CD4-positive, alpha-beta T cell treated with Interleukin-1 beta for 1 hour (primary cell): ENCODE data around the gene FAM124B.
"Not testable (repeated sequence)": the region's sequence is repeated elsewhere in the genome, so short reads cannot be mapped to it uniquely, and the experiment has no call there.

Experiments
- DNase-seq, 2 donors: peaks; one replicate each; pipeline ENCODE4 v3.0.0-alpha.2; 2020 to 2022

FAM124B gene

DNA sequence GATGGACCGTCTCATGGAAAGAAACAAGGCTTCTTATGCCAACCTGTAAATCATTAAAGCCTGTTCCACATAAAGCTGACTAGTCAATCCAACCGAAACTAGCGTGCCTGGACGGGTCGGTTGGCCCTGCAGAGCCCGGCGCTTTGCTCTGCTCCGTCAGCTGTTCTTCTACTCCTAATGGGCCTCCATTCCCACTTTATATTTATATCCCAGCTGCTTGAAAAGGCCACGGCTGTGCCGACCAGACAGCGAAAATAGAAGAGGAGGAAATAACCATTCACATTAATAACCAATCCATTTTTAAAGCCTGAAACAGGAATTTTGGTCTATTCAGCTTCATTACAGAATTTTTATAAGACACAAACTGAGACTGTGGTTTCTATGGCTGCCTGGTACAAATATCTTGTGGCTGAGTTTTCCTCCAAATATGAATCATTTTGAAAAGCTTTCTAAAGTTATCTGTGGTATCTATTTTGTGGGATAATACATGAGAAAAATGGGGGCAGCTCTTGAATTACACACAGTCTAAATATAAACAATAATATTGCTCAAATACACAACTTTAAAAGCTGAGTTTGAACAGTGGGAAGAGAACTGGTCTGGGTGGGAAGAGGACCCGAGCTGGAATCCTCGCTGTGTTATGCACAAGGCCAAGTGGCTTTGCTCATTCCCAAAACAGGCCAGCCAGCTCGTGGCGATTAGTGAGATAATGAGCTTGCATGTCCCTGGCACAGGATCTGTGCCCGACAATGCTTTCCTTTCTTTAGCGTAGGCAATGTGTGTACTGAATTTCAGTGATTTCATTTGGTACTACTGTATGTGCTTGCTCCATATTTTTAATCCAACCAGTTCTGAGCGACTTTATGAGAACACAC, 10.5 kb upstream of the FAM124B start:
- no peak for DNase-seq

DNA sequence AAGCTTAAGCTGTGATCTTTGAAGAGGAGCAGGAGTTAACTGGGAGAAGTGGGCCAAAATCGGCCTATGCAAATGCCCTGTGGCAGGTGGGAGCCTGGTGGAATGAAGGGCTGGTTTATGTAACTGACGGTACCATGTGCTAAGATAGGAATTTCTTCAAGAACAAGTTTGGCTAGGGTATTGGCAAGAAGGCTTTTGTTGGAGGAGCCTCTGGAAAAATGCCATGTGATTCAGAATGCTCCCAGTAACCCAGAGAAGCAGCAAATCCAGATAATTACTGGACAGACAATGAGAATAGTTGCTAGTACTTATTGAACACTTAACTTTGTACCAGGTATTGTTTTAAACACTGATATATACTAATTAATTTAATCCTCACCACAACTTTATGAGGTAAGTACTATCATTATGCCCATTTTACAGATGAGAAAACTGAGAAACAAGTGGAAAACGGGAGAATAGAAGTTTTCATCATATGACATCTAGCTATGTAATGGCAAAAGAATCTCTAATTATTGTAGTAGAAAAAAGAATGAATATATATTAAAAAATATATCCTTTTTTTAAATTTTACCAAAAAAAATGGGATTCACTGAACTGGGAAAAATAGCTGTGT, 9.1 kb upstream of the FAM124B start:
- DNase-seq = no peak

DNA sequence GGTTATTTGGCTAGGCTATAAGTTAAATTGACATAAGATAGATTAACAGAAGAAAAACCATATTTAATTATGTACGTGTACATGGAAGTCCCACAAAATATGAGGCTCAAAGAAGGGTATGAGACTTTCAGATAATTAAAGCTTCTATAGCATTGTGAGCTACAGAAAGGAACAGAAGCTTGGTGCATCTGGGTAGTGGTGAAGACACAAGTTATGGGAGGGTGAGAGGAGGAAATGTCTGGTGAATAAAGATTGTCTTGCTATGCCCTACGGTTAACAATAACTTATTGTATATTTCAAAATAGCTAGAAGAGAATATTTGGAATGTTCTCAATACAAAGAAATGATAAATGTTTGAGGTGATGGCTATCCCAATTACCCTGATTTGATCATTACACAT, 6.8 kb upstream of the FAM124B start:
- DNase-seq = no peak

DNA sequence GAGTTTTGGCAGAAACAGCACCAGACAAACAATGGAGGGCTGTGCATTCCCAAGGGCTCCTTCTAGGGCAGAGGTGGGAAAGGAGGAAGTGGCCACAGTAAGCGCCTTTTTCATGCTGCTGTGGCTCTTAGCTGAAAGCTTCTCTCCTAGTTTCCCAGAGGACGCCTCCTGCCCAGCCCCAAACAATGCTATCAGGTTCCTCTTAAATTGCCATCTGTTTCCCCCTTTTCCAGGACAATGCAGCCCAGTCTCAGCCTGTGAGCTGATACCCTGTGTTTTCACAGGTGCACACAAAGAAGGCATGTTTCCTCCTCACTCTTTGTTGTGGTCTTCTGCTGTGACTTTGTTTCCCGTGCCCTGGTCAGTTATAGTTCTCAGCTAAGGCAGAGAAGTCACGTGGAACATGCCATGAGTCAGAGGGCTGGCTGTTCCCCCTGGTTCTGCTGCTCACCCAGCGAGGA, 5.4 kb upstream of the FAM124B start:
- DNase-seq = no peak

DNA sequence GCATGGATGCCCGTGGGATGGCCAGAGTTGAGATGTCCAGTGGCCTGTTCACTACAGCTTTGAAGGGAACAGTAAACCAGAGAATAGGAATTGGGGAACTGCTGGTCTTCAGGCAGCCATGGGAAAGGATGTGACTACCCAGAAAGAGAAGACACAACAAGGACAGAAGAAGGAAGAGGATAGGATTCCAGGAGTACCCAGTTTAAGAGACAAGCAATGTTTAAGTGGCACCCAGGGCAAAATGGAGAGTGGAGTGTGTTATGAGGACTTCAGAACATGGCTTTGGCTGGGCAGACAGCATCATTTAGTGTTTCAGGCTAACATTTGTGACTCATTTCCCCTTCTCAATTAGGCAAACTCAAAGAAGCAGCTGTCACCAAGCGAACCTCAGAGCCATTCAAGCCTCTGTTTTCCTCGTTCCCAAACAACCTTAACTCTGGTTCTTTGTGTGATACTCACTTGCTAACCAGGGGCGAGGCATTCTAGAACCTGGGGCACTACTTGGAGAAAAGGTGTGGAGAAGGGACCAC, 4.0 kb upstream of the FAM124B start:
- no peak for DNase-seq

DNA sequence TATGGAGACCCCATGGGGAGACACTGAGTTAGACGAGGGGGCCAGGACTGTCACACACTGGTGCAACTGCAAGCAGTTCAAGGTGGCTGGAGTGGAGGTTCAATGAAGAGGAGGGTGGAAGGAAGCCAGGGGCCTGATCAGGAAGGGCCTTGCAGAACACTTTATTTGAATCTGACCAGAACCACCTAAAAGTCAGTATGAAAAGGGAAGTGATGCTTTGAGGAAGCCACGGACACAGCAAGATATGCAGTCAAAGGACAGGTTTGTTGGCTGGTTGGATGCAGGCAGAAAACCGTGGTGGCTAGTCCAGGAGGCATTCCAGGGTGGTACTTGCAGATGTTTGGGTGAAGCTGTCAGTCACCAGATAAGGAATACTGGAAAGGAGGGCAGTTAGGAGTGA, 3.5 kb upstream of the FAM124B start:
- peak in 1 of 2 donors; percentile 12 for DNase-seq

DNA sequence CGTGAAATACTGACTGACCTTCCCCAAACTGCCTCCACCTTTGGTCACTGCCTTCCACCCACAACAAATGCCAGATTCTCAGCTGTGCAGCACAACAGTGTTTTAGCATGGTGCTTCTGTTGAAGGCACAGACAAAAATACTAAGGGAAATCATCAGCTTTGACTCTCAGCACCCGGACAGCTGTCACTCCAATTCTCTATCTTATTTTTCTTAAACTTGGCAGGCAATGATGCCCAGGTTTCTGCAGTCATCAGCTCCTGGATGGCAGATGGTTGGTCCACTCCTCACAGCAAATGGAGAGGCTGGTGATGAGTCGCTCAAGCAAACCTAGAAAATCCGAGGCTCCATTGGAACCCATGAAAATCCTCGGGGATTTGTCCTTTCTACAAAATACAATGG, 2.9 kb upstream of the FAM124B start:
- no peak for DNase-seq

DNA sequence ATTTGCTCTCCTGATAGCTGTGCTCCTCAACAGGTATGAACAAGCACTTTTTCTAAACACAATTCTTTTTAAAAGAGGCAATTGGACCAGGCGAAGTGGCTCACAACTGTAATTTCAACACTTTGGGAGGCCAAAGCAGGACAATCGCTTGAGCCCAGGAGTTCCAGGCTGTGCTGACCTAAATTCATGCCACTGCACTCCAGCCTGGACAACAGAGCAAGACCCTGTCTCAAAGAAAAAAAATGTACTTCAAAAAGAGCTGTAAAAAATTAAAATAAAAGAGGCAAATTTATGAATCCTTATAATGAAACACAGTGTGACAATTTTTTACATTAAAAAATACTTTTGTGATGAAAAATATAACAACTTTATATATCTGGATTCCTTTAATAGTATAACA, 1.8 kb upstream of the FAM124B start:
- DNase-seq = no peak

DNA sequence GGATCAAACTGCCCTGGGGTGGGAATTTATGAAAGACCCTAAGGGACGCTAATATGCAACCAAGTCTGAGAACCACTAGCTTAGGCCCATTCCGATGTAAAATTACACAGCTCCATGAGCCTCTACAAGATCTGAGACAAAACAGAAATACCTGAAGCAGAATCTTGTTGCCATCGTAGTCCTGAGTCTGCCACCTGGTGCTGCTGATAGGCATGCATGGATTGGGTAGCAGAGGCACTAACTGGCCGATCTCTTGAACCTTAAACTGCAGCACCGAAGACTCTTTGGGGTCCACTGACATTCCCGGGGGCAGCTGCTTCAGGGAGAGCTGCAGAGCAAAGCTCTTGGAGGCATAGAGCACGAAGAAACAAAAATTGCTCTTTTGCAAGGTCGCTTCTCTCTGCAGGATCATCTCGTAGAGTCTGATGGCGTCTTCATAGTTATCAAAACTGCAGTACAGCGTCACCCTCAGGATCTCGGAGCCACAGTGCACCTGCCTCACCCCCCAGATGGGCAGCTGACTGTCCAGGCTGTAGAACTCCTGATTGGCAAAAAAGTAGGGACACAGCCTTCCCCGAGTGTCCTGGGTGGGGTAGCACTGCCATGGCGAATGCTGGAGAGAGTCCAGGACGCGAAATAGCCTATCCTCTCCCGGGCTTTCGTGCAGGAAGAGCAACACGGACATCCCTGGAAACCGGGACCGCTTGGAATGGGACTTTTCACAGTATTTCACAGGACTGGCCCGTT, 848 bp downstream of the FAM124B start:
- DNase-seq = peak in 1 of 2 donors; percentile 2

DNA sequence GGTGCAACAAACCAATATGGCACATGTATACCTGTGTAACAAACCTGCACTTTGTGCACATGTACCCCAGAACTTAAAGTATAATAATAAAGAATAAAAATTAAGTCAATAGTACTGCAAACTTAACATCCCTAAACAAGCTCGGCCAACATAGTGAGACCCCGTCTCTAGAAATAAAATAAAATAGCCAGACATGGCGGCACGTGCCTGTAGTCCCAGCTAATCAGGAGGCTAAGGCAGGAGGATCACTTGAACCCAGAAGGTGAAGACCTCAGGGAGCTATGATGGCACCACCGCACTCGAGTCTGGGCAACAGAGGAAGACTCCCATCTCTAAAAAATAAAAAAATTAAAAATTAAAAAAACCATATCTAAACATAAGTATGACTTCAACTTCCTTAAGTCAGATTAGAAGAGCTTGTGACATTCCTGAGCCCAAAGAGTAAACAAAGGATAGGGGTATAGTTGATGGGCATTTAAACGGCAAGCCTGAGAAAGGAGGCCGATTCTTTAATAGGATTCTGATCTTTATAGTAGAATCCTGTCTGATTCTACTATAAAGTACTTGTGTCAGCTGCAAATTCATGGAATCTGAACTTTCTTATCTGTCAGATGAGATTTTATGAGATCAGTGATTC, 1.6 kb downstream of the FAM124B start:
- DNase-seq = no peak

DNA sequence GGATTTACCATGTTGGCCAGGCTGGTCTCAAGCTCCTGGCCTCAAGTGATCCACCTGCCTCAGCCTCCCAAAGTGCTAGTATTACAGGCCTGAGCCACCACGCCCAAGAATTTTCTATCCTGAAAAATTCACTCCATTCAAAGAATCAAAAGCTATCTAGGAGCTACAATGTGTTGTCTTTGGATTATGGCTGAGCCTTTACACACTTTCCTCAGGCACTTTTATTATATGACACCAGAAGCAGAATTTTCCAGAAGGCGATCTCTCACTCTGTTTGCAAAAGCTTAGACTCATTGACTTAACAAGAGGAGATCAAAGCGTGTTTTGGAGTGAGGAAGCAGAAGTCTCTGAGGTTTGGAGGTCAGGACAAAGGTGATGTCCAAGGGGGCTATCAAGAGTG, 3.6 kb downstream of the FAM124B start:
- DNase-seq = no peak

DNA sequence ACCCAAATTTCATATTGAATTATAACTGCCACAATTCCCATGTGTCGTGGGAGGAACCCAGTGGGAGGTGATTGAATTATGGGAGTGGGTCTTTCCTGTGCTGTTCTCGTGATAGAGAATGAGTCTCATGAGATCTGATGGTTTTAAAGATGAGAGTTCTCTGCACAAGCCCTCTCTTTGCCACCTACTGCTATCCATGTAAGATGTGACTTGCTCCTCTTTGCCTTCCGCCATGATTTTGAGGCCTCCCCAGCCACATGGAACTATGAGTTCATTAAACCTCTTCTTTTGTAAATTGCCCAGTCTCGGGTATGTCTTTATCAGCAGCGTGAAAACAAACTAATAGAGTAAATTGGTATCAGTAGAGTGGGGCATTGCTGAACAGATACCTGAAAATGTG, 4.8 kb downstream of the FAM124B start:
- not testable (repeated sequence) for DNase-seq

DNA sequence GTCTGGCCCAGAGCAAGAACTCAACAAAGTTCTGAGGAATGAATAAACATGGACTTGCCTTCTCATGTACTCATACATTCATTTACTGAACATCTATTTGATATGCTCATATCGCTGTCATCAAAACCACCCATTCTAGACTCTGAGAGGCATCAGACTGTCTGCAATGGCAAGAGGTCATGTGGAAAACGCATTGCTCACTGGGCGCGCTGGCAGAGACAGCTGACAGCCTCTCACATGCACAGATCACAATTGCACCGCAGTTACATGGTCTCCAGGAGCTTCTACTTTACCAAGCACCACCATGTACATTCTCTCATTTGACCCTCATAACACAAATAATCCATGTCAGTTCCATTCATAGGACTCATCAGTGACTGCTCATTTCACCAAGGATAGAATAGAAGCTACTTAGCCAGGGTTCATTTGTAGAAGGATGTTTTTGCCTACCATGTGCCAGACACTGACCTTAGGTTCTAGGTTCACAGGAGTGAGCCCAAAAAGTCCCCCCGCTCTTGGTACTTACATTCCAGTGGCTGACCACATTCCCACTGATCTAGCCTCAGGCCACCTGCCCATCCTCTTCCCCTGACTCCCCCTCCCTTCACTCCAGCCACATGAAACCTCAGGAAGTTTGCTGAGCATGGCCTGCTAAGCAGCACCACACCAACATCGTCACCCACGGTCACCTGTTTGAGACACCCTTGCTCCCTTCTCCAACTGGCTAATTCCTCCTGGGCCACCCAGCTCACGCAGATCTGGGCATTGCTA, 6.1 kb downstream of the FAM124B start:
- no peak for DNase-seq

DNA sequence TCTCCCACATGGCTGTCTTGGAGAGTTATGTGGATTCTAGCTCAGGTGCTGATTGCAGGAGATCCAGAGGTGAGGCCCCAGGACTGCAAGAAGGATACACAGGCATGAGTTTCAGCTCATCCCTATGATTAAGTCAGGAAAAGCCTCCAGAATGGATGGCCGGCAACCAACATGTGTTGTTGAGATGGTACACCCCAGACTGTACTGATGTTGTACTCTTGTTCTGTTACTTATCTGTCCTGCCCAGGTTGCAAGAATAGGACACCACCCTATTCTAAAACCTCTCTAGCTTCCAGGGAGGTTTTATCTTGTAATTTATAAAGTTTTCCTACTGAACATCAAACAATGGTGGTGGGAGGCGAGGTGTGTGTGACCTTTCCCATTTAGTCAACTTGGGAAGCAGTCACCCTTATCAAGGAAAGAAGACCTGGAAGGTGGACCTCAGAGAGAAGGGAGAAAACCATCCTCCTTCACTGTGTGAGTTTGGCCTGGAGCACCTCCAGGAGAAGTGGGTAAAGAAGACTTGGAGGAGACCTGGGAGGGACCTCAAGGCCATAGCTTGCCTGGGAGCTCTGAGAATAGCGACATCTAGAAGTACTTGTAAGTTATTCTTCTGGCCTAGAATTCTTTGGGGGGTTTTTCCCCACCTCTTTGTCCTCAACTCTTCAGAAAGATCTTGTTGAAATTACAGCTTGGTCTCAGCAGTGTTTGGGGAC, 8.6 kb downstream of the FAM124B start:
- no peak for DNase-seq

DNA sequence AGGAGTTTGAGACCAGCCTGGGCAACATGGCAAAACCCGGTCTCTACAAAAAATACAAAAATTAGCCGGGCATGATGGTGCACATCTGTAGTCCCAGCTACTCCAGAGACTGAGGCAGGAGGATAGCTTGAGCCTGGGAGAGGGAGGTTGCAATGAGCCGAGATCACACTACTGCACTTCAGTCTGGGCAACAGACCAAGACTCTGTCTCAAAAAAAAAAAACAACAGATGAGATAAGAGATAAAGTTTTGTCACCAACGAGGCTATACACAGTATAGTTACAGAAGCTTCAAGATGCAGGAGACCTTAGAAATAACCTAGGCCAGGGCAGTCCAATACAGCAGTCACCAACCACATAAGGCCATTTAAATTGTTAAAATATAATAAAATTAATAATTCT, 9.4 kb downstream of the FAM124B start:
- no peak for DNase-seq

DNA sequence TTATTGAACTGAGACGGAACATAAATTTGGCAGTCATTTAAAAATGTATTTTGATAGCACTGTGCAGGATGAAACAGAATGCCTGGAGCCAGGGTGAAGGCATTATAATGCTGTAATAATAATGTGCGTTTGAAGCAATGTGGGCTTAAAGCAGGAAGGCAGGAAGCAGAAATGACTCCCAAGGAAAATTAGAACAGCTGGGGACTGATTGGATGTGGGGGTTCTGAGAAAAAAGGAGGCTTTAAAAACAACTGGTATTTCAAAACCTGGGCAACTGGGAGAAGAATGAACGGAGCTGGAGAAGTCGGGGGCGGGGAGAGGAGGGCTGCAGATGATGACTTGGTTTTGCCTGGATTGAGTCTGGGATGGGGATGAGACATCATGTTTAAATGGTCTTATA, 12.6 kb downstream of the FAM124B start:
- no peak for DNase-seq

DNA sequence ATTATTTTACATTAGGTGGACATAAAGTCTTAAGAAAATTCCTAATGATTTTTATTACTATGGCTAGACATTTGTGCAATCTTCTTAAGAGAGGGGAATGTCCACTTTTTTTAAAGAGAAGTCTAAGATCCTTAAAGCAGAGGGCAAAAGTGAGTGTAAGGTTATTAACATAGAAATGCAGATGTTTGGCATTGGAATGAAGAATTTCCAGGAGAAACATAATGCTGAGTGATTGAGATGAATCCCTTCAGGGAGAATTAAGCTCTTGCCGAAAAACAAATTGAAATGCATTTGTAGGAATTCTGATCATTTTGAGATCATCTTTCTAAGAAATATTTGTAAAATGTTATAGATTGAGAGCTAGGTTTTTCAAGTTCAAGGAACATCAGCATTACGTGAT, 15.0 kb downstream of the FAM124B start:
- no peak for DNase-seq

DNA sequence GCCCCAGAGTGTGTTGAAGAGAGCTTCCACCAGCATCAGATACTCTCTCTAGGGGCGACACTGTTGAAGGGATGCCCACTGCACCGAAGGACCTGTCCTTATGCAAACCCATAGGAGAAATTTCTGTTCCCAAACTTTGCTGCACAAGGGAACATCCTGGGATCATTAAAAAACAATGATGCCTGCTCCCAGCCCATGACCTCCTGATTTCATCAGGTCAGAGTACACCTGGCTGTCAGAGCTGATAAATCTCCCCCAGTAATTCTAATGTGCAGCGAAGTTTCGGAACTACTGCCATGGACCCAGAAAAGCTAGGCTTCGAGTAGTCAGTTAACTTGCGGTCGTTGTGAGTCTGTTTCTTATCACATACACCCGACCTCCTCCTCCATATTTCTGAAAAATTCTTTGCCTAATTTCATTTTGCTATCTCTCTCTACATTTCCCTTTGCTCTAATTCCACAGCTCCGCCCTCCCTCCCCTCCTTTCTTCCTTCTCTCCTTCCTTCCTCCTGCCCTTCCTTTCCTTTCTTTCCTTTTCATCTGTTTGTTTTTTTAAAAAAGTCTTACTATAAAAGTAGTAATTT, 18.8 kb downstream of the FAM124B start:
- DNase-seq = no peak

DNA sequence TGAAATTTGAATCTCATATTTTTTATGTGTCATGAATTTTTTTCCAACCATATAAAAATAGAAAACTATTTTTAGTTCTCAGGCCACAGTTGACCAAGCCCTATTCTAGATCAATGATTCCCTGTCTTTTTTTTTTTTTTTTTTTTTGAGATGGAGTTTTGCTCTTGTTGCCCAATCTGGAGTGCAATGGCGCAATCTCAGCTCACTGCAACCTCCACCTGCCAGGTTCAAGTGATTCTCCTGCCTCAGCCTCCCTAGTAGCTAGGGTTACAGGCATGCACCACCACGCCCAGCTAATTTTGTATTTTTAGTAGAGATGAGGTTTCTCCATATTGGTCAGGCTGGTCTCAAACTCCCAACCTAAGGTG, 19.6 kb downstream of the FAM124B start:
- DNase-seq = not testable (repeated sequence)

DNA sequence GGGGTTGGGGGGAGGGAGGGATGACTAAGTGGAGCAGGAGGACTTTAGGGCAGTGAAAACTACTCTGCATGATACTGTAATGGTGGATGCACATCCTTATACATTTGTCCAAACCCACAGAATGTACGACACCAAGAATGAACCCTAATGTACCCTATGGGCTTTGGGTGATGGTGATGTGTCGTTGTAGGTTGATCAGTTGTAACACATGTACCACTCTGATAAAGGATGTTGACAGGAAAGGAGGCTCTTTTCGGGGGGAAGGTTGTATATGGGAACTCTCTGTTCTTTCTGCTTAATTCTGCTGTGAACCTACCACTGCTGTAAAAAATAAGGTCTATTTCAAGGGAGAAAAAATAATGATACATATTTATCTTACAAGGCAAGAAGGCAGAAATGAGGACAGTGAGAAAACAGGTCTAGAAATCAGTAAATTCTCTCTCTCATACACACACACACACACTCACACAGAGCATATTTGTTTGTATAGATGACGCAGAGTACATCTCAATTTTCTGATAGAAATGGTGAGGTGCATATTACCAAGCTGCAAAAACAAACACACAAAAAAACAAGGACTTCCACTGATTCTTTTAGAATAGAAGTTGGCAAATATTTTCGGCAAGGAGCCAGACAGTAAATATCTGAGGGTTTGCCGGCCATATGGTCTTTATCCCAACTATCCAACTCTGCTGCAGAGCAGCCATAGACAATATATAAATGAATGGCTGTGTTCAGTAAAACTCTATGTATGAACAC, 20.2 kb downstream of the FAM124B start:
- no peak for DNase-seq
